HG03280 (cell line): ENCODE measurements around the gene PIK3AP1.

Source experiments
- ATAC-seq: cut with Tn5 transposase; IDR thresholded peaks from one replicate; pipeline ENCODE4 v1.9.1; 2021; ENCODE audit warnings: mild to moderate bottlenecking, moderate library complexity; ENCODE audit not compliant: unreplicated experiment

PIK3AP1 gene

GRCh38 chr10:96646301-96646700, 74.0 kb downstream of the PIK3AP1 start:
- ATAC-seq, result no peak

- ATAC-seq, result no peak
Measured at GRCh38 chr10:96645191-96645721, 75.1 kb downstream of the PIK3AP1 start.

DNA sequence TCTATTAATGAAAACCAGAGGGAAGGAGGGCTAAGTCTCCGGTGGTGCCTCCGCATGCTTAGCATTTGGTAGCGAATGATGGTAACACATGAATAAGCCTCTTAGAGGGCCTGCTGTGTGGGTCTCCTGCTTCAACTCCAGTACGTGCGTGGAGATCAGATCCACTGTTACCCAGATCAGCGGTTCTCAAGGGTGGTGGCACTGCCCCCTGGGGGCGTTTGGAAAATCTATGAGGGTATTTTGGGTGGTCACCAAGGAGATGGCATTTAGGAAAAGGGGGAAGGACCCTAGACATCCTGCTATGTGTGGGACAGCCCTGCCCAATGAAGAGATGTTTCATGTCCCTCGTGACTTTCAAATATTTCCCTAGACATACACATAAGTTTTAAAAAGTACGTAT, 76.4 kb downstream of the PIK3AP1 start:
- no peak for ATAC-seq

DNA sequence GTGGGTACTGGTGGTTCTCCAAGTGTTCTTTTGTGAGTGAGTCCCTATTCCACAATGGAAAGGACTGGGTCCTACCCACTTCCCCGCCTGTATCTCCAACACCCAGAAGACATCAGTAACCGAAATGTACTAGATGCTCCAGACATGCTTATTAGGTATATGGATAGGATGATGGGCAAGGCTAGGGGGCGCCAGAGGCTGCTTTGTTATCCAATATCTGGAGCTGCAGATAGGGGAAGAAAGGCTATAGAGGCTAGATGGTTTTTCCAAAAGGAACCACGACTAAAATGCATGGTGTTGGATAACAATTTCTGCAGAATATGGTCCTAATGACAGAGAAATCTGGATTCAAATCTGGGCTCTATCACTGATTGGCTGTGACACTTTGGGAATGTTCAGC, 77.3 kb downstream of the PIK3AP1 start:
- ATAC-seq, result no peak

DNA sequence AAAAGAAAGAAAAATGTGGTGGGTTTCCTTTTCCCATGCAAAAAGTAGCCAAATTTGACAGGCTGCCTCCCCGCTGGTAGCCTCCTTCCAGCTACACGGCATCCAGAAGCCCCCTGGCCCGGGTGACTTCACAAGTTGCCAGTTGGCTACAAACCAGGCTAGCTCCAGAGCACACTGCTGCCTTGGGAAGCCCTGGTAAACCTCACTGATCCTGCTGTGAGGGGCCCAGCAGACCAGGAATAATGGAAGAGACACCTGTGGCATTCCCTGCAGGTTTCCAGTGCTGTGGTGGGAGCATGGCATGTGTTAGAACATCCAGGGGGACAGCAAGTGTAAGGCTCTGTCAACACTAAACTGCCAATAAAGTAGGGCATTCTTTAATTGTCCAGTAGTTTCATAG, 77.8 kb downstream of the PIK3AP1 start:
- ATAC-seq, result no peak

DNA sequence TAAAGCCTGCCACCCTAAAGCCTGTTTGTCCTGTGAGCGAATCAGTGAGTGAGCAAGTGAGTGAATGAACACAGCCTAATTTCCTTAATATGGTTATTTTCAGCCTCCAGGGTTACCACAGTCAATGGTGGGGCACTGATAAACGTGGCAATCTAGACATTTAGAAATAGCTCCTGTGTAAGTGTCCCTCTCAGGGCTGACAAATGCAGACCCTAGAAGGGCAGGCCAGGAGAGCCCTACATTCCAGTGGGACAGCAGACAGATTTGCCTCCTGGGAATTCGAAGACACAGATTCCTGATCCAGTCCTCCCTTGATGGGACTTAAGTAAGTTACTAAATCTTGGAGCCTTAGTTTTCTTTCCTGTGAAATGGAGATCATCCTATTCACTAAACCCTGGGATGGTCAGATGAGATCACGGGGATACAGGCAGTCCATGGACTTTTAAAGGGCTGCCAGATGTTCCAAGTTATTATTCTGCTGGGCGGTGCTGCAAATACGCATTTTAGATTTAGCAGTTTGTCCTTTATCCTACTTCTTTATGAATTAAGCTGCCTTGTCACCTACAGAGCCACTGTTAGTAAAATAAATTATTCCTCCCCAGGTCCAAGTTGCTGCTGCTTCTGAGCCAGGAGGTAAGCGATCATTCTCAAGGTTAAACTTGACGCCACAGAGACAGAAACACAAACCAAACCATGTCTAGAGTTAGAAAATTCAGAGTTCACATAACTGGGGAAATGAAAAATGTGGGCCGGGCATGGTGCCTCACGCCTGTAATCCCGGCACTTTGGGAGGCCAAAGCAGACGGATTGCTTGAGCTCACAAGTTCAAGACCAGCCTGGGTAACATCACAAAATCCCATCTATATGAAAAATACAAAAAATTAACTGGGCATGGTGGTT, 78.7 kb downstream of the PIK3AP1 start:
- no peak for ATAC-seq

- ATAC-seq, result no peak
Measured at GRCh38 chr10:96639899-96640298, 80.4 kb downstream of the PIK3AP1 start.

GRCh38 chr10:96638696-96639095, 81.6 kb downstream of the PIK3AP1 start:
- ATAC-seq, result no peak

DNA sequence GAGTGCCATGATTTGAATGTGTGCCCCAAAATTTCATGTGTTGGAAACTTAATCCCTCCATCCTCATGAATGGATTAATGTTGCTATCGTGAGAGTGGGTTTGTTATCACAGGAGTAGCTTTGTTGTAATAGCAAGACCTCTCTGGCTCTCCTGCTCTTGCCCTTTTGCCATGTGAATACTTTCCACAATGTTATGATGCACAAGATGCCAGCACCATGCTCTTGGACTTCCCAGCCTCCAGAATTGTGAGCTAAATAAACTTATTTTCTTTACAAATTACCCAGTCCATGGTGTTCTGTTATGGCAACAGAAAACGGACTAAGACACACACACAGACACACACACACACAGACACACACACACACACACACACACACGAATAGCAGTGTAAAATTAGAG, 82.2 kb downstream of the PIK3AP1 start:
- ATAC-seq, result no peak

DNA sequence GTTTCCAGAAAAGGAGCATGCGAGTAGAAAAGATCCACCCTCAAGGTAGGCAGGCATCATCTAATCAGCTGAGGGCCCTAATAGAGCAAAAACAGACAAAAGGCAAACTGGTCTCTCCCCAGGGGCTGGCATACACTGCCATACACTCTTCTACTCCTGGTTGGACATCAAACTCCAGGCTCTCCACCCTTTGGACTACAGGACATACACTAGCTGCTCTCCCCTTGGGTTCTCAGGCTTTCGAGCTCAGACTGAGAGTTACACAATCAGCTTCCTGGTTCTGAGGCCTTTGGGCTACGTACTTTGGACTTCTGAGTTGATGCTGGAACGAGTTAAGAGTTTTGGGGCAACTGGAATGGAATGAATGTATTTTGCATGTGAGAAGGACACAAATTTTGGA, 82.6 kb downstream of the PIK3AP1 start:
- ATAC-seq, result no peak

DNA sequence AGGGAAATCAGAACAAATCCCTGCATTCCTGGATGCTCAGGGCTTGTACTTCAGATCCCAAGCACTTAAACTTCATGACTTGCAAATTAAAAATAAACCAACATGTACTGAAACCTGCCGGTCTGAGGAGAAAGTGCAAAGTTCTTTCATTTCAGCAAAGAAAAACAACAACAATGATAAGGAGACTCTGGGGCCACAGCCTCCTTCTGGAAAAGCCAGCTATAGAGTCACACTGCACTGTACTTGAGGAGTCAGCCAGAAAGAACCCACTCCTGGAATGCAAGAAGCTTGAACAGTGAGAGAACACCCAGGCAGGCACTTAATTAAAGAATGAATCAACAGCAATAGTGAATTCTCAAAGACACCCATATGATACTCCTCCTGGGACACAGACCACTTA, 83.8 kb downstream of the PIK3AP1 start:
- ATAC-seq, result no peak

DNA sequence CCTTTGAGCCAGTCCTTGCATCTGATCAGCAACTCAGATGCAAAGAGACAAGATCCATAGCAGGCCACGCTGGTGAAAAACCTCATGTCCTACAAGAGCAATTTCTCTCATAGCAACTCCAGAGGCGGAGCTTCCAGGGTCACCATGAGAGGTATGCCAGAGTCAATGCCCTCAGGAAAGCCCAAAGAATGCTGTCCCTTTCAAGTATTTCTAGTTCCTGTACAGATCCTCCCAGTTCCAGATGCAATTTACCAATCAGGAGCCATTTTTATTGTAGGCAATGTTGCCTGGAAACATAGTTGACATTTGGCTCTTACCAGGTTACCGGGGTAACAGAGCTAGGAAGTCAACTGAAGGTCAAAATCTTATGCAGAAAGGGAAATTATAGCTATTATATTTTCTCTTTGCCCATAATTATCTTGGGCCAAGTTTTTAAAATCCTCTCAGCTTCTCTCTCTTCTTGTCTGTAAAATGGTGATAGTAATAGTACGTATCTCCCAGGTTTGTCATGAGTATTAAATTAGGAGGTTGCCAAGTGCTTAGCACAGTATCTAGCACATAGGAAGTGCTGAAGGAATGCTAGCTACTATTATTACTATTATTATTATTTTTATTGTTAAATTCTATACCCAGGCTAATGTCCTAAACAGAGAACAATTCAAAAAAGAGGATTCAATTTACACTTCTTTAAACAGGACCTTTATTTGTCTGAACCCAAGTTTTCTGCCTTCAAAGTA, 87.2 kb downstream of the PIK3AP1 start:
- ATAC-seq, result no peak

- no peak for ATAC-seq
Measured at GRCh38 chr10:96627292-96627691, 93.0 kb downstream of the PIK3AP1 start.

- no peak for ATAC-seq
Measured at GRCh38 chr10:96626795-96627194, 93.5 kb downstream of the PIK3AP1 start.

GRCh38 chr10:96625173-96625572, 95.1 kb downstream of the PIK3AP1 start:
- no peak for ATAC-seq

DNA sequence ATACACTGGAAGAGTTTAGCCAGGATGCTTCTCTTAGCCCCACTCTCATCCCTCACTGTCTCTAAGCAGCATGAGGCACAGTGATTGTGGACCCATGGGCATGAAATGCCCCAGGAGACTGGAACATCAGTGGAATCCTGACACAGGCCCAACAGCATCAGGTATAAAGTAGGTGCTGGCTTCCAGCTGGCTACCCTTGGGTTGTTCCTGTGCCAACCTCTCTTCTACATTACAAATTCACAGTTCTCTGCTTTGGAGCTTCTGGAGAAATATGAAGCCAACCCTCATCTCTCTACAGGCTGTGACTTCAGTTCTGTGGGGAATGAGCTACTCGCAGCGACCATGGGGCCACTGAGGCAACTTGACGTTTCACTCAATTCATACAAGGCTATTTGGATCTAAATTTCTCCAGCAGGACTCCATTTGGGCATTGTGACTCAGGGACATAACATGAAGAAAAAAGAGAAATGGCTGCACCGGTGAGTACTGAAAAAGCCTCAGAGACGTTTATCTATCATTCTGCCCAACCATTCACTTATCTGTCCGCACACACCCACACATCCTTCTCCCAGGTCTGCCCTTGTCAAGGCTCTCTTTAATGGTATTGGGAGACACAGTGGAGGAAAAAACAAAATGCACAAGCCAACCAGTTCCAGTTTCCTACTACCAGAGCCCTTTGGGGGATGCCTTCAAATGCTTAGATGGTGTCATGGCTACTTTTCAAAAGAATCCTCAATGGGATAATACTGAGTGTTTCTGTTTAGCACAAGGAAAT, 98.1 kb downstream of the PIK3AP1 start:
- ATAC-seq, result no peak

GRCh38 chr10:96619796-96620773, 100.2 kb downstream of the PIK3AP1 start:
- no peak for ATAC-seq

- no peak for ATAC-seq
Measured at GRCh38 chr10:96619120-96619519, 101.2 kb downstream of the PIK3AP1 start.

DNA sequence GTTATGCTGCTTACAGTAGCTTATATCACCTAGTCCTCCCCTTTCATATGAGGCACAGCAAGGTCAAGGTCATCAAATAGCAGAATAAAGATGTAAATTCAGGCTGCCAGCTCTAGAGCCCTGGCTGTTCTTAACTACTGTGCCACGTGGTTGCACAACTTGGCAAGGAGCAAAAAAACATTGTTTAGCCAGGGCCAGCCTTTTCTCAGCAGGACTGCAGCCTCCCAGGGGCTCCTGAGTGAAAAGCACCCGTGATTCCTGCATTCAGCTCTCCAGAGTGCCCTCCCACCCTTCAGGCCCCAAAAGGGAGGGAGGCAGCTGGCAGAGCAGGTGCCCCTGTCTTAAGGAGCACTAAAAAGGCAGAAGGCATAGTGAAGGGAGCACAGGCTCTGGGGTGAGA, 101.7 kb downstream of the PIK3AP1 start:
- no peak for ATAC-seq

DNA sequence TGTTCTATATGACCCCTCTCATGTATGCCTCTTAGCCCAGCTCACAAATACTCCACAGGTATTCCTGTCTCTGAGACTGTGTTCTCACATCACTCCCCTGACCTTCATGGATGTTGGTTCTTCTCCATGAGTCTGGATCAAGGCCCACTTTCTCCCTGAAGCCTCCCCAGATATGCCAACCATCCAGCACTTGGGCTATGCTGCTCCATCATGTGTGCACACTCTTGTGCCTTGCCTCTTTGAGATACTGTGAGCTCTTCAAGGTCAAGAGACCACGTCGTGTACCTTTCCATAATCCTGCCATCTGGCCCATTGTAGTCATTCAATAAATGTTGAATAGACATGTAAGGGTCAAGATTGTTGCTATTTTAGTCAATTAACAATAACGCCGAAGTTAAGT, 103.4 kb downstream of the PIK3AP1 start:
- no peak for ATAC-seq
